GM13976 (cell line): ENCODE measurements around the gene KCNAB2.

Experiments used
- DNase-seq: peaks from one replicate; pipeline ENCODE4 v3.0.0; 2012; ENCODE audit warnings: low spot score
- in situ Hi-C: fragments of 300-500 bp; cut with MboI; formaldehyde crosslinking; loops from one replicate; pipeline ENCODE4 v1.12.0; 2022; ENCODE audit warnings: low sequenced_read_pairs, mixed read lengths, inconsistent platforms; ENCODE audit not compliant: unreplicated experiment
- TF ChIP-seq, protein P1 (sequence below): IDR thresholded peaks from 2 replicates; pipeline ENCODE4 v1.5.1; 2012; ENCODE audit warnings: borderline replicate concordance, mild to moderate bottlenecking; ENCODE audit not compliant: insufficient read depth; ENCODE audit errors: extremely low read depth, missing control alignments, control extremely low read depth

The KCNAB2 gene

DNA sequence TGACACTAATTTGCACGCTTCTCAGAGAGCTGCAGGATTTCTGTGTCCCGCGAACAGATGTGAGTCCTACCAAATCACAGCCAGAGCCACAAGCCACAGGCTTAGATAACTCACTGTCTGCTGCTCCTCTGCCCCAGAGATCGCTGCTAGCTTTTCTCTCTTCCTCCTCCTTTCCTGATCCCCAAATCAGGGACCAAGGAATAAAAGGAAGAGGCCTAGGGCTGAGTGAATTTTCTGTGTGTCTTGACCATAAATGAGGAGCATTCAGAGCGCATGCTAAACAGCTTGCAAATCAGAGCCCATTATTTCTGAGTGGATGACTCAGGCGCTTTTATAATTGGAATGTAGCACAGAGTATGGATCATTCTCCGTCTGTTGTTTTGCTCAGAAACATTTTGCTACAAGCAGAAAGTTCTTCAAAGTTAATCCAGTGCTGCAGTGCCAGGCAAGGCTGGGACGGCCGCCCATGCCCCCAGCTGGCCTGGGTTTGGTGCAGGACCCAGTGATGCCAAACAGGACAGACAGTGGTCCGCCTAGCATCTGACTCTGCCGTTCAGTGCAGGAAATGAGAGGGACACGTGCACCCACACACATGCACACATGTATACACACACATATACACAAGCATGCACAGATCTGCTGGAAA is 38.2 kb downstream of the KCNAB2 start:
- DNase-seq = no peak
- TF ChIP-seq, protein P1, sequence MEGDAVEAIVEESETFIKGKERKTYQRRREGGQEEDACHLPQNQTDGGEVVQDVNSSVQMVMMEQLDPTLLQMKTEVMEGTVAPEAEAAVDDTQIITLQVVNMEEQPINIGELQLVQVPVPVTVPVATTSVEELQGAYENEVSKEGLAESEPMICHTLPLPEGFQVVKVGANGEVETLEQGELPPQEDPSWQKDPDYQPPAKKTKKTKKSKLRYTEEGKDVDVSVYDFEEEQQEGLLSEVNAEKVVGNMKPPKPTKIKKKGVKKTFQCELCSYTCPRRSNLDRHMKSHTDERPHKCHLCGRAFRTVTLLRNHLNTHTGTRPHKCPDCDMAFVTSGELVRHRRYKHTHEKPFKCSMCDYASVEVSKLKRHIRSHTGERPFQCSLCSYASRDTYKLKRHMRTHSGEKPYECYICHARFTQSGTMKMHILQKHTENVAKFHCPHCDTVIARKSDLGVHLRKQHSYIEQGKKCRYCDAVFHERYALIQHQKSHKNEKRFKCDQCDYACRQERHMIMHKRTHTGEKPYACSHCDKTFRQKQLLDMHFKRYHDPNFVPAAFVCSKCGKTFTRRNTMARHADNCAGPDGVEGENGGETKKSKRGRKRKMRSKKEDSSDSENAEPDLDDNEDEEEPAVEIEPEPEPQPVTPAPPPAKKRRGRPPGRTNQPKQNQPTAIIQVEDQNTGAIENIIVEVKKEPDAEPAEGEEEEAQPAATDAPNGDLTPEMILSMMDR = no peak
- in situ Hi-C loops = no loop called here

DNA sequence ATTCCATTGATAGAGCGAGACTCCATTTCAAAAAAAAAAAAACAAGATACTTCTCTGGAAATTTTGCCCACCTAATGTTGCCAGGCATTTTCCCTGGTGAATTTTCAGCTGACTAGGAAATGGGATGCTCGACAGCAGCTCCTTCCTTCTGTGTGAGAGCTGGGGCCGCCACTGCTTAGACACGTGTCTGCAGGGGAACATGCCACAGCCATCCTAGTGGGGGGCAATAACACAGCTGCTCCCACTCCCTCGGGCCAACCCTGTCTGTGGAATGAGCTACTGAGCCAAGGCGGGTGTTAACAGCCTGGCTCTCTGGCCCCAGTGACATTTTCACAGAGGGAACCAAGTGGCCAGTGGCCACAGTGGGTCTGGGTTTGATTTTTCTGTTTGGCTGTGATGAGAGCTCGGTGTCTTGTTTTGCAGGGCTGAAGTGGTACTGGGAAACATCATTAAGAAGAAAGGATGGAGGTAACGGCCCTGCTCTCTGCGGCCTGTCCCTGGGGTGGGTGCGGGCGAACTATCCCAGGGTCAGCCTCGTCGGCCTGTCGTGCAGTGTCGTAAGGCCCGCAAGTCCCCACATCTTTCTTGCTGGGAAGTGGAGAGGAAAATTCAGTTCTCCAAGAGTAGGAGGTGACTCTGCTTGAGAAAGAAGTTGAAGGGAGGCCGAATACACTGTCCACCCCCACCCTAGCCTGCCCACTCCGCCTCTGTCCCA is 39.2 kb downstream of the KCNAB2 start:
- TF ChIP-seq, protein P1 = no peak
- no peak for DNase-seq
- in situ Hi-C loops = no loop called here

DNA sequence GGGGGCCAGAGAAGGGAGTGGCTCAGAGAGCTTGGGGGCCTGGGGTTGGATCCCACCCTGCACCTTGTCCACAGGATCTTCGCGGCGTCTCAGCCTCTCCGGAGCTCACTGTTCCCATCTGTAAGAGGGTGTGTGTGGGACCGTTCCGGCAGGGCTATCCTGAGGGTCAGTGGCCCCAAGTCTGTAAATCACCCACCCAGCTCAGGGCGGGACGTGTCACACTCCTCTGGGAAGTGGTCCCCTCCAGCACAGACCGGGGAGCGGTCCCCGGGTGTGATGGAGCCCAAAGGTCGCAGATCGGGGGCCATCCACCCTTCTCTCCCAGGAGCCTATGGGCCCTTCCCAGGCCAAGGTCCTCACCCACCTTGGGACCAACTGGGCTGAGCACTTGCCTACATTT is 40.0 kb downstream of the KCNAB2 start:
- no peak for DNase-seq
- TF ChIP-seq, protein P1 = no peak
- in situ Hi-C loops = no loop called here

DNA sequence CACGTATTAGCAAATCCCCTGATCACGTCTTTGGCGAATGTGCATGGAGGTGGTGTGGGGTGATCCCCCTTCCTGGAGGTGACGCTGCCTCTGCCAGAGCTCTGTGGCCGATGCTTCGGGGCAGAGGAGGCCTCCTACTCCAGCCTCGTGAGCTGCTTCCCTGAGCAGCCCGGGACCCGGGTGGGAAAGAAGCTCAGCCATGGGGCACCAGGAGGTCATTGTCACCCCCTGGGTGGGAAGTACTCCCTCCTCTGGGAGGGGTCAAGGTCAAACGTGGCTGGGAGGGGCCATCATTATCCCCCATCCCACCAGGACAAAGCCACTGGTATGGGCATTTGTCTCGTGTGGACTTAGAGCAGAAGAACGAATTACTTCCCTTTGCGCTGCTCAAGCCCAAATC is 40.7 kb downstream of the KCNAB2 start:
- in situ Hi-C loops = no loop called here
- no peak for DNase-seq
- TF ChIP-seq, protein P1 = no peak

DNA sequence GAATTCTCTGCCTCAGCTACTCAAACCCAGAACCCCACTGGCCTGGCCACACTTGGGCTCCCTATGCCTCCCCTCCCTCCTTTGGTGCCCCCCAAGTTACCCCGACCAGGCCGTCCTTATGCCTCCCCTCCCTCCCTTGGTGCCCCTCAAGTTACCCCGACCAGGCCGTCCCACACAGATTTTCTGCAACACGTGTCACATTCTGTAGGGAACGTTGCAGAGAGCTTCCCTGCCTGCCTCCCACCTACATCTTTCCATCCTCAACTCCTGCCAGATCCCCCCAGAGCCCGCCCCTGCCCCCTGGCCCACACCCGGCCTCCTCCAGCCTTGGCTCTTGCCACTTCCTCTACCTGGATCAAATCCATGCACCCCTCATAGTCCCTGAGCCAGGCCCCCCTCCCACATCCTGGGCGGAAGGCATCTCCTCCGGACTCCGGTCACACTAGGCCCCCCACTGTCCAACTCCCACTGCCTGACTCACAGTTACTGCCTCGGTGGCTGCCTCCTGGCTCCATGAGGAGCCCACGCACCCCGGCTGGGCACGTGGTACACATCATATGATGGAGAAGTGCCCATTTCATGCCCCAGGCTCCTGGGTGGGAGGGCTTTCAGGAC is 41.2 kb downstream of the KCNAB2 start:
- TF ChIP-seq, protein P1 = no peak
- in situ Hi-C loops = no loop called here
- no peak for DNase-seq

DNA sequence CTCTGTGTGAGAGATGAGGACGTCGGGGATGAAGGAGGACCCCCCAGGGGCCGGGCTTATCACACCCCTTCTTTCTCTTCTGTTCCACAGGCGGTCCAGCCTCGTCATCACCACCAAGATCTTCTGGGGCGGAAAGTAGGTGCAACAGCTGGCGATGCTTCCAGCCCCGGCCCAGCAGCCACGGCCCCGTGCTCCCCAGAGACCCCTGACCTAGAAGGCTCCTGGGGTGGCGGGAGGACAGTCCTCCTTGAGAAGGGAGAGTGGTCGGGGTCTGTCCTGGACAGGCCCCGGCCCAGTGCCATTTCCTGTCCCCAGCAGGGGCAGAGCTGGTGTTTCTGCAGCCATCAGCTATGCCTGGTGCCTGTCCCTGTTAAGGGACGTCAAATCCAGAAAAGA is 41.7 kb downstream of the KCNAB2 start:
- DNase-seq = no peak
- TF ChIP-seq, protein P1 = no peak
- in situ Hi-C loops = no loop called here
